Measurements from ENCODE around the gene VPS18. TPM values are rescaled to one million over a fixed set of nuclear protein-coding genes. Genes with fewer than 3 reads are reported as not detected.

Gene VPS18
- total RNA-seq, 3 donors from 2014 or later: 15.9 to 16.7 (median 16.4) TPM

DNA sequence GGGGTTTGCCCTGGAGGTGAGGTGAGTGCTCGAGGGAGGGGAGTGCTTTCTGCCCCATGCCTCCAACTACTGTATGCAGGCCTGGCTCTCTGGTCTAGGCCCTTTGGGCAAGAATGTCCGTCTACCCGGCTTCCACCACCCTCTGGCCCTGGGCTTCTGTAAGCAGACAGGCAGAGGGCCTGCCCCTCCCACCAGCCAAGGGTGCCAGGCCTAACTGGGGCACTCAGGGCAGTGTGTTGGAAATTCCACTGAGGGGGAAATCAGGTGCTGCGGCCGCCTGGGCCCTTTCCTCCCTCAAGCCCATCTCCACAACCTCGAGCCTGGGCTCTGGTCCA, 44.3 kb downstream of the VPS18 start:
- H3K4me1 Mint-ChIP-seq (ENCODE audit: low read depth): peaks cover 28% of the 10 kb centered on the region
- H3K36me3 Mint-ChIP-seq (ENCODE audit: insufficient read depth): no peaks in the 10 kb centered on the region
- no peak overlapping the region for H3K4me3 Mint-ChIP-seq
- ATAC-seq: no peak
- no peak for DNase-seq
- peaks cover 2% of the 10 kb centered on the region for H3K27me3 Mint-ChIP-seq (ENCODE audit: low read depth)
- H3K9me3 Mint-ChIP-seq: no peaks in the 10 kb centered on the region

DNA sequence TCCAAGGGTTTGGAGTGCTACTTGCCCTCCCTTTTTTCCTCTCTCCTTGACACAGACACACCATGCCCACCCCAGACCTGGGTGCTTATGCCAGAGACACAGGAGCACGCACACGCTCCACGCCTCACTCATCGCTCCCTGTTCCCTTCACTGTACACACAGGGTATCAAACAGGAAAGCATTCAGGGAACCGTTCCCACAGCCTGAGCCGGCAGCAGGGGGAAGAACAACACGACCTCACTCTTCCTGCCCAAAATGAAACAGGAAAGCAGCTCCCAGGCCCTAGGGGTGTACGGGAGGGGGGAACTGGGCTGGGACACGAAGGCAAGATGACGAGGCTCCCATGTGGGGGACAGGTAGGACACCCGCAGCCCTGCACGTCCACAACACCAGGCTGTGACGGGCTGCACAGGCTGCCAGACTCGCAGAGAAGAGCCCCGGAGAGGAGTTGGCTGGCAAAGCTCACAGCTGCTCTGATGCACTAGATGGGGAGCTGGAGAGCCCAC, 46.1 kb downstream of the VPS18 start:
- no peaks in the 10 kb centered on the region for H3K9me3 Mint-ChIP-seq
- DNase-seq: no peak
- H3K4me3 Mint-ChIP-seq: peak overlapping the region; percentile 31
- H3K4me1 Mint-ChIP-seq (ENCODE audit: low read depth): peaks cover 35% of the 10 kb centered on the region
- H3K27me3 Mint-ChIP-seq (ENCODE audit: low read depth): no peaks in the 10 kb centered on the region
- H3K36me3 Mint-ChIP-seq (ENCODE audit: insufficient read depth): no peaks in the 10 kb centered on the region
- no peak for ATAC-seq

DNA sequence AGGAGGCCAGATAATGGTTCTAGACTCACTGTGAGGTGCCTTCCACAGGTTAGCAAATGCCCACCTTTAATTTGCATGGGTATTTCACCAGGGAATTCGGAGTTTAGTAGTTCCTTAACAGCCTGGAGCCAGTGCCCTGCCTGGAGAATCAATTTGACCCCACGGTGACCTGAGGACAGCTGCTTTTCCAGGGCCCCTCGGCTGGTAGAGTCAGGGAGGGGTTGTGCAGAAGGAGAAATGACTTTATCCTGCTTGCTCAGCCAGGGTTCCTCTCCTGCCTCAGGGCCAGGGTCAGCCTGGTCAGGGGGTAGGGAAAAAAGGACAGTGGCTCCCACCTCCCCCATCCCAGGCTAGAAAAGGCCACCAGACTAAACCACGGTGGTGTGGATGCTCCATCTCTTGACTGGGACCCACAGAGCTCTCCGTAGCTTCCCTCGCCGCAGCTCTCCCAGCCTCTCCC, 46.8 kb downstream of the VPS18 start:
- no peak for ATAC-seq
- Mint-ChIP-seq H3K36me3 (ENCODE audit: insufficient read depth) (no peaks in the 10 kb centered on the region), H3K27me3 (ENCODE audit: low read depth) (no peaks in the 10 kb centered on the region), H3K4me1 (ENCODE audit: low read depth) (peaks cover 38% of the 10 kb centered on the region), H3K9me3 (no peaks in the 10 kb centered on the region), H3K4me3 (peak overlapping the region; percentile 62)
- DNase-seq: no peak

DNA sequence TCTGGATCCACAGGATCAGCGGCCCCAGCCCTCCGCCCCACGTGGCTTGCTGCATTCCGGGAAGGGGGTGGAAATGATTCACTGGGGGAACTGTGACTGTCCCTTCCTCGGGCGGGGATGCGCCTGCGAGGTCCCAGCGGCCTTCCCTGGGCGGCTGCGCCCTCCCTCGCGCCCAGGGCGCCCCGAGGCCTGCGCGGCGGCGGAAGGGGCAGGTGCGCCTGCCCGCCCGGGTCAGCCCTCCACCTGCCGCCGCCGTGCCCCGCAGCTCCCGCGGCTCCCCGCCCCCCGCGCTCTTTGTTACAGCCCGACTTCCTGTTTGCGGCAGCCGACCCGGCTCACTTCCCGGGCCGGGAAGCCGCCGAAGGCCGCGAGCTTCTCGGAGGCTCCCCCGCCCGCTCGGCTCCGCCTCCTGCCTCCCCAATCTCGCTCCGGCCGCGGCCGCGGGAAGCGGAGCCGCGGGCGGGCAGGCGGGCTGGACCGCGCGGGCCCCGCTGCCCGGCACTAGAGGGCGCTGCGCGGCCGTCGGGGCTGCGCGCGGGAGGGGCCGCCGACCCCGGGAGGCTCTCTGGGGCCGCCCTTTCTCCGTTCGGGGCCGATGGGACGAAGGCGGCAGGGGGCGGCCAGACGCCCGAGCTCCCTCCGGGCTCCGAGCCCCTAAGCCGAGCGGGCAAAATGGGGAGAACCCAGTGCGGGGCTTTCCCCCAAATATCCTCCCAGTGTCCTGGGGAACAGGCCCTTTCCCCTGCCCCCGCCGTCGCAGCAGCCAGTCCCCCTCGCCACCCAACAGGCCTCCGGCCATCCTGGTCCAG, 47.5 kb downstream of the VPS18 start:
- H3K27me3 Mint-ChIP-seq (ENCODE audit: low read depth): no peaks in the 10 kb centered on the region

DNA sequence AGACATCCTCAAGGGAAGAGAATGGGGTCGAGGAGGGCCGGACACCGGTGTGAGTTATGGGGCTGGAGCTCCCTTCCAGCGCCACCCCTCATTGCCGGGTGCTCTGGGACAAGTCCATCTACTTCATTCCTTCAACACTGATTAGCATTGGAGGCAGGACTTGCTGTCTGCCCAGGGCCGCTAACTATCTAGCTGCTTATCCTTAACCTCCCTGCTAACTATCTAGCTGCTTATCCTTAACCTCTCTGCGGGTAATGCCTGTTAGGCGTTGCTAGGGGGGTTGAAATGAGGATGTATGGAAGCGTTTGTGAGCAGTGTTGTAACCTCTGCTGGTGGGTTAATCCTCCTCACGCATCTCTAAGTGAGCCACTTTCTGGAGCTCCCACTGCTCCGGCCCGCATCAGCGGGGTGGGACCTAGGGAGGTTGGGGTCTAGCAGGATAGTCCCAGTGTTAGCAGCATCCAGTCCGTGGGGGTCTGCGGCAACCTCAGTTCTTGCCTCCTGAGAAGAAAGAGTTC, 48.1 kb downstream of the VPS18 start:
- Mint-ChIP-seq H3K4me3 (peak overlapping the region; percentile 78), H3K9me3 (no peaks in the 10 kb centered on the region), H3K4me1 (ENCODE audit: low read depth) (peaks cover 39% of the 10 kb centered on the region), H3K27me3 (ENCODE audit: low read depth) (no peaks in the 10 kb centered on the region), H3K36me3 (ENCODE audit: insufficient read depth) (no peaks in the 10 kb centered on the region)
- peak; percentile 10 to 11 for ATAC-seq
- DNase-seq: no peak

More for the DNA sequence above, 47.5 kb downstream of the VPS18 start:
- peak; percentile 52 for DNase-seq
- H3K4me1 Mint-ChIP-seq (ENCODE audit: low read depth): peaks cover 39% of the 10 kb centered on the region
- peak overlapping the region; percentile 78 for H3K4me3 Mint-ChIP-seq
- ATAC-seq: peak; percentile 88 to 90
- no peaks in the 10 kb centered on the region for H3K36me3 Mint-ChIP-seq (ENCODE audit: insufficient read depth)
- H3K9me3 Mint-ChIP-seq: no peaks in the 10 kb centered on the region

DNA sequence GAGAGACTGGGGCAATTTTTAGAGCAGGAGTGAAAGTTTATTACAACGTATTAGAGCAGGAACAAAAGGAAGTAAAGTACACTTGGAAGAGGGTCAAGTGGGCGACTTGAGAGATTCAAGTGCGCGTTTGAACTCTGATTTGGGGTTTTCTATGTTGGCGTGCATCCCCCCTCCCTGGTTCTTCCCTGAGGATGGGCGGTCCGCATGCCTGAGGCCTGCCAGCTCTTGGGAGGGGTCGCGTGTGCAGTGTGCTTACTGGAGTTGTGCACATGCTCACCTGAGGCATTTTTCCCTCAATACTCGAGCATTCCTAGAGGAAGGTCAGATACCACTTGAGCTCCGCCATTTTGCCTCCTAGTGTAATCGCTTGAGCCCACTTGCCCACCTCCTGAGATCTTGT, 48.6 kb downstream of the VPS18 start:
- Mint-ChIP-seq H3K4me1 (ENCODE audit: low read depth) (peaks cover 39% of the 10 kb centered on the region), H3K4me3 (peak overlapping the region; percentile 78), H3K9me3 (no peaks in the 10 kb centered on the region), H3K27me3 (ENCODE audit: low read depth) (no peaks in the 10 kb centered on the region), H3K36me3 (ENCODE audit: insufficient read depth) (no peaks in the 10 kb centered on the region)
- DNase-seq (no peak), ATAC-seq (no peak)

DNA sequence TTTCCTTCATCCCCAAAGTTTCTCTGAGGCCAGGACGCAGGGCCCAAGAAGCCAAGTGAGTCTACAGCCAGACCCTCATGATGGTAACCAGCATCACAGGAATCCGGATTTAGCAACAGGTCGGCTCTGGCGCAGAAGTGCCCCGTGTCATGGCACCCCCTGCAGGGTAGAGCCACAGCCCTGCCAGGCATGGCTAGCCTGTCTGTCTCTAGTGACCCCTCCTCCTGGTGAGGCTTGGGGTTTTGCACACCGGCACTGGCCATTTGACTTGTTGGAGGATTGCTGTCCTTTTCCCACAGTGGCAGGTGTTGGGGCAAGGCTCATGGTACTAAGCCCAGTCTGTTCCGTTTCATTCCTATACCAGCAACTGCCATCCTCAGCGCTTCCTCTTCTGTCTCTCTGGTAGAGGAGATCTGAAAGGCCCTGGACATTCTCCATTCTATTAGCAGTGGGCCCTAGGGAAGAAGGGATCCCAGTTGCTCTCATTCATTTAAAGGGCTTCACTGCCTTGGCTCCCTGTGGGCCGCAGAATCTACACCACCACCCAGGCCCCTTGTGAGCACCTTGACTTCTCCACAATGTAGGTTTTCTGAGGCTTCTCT, 49.6 kb downstream of the VPS18 start:
- no peaks in the 10 kb centered on the region for H3K9me3 Mint-ChIP-seq
- no peak for DNase-seq
- peaks cover 39% of the 10 kb centered on the region for H3K4me1 Mint-ChIP-seq (ENCODE audit: low read depth)
- no peak overlapping the region for H3K4me3 Mint-ChIP-seq
- H3K27me3 Mint-ChIP-seq (ENCODE audit: low read depth): no peaks in the 10 kb centered on the region
- no peaks in the 10 kb centered on the region for H3K36me3 Mint-ChIP-seq (ENCODE audit: insufficient read depth)
- ATAC-seq: no peak

DNA sequence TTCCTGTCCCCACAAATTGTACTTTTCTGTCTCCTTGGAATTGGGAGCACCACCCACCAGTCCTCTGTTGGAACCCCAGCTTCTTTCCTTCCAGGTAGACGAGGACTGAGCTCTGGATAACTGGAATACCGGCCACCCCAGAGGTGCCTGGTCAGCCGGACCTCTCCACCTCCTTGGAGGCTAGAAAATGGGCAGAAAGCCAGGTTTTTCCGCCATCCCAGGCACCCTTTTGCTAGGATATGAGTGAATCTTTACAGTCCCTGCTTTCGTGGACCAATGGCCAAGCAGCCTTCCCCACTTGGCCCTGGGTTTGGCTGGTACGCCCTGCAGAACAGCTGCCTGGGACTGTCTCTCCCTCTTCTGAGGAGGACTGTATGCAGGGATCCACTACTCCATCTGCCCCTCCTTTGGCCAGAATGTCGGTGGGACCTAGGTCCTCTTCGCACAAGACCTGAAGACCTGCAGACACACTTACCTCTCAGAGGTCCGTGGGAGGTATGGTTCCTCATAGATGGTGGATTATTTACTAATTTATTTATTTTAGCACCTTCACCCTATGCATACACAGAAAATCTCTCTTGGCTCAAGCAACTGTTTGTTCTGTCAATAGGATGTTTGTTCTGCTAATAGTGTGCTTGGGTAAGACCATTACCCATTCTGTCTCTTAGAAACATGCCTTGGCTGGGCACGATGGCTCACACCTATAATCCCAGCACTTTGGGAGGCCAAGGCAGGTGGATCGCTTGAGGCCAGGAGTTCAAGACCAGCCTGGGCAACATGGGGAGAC, 50.5 kb downstream of the VPS18 start:
- Mint-ChIP-seq H3K9me3 (no peaks in the 10 kb centered on the region), H3K4me3 (no peak overlapping the region), H3K4me1 (ENCODE audit: low read depth) (peaks cover 38% of the 10 kb centered on the region), H3K27me3 (ENCODE audit: low read depth) (no peaks in the 10 kb centered on the region), H3K36me3 (ENCODE audit: insufficient read depth) (no peaks in the 10 kb centered on the region)
- no peak for ATAC-seq
- no peak for DNase-seq

DNA sequence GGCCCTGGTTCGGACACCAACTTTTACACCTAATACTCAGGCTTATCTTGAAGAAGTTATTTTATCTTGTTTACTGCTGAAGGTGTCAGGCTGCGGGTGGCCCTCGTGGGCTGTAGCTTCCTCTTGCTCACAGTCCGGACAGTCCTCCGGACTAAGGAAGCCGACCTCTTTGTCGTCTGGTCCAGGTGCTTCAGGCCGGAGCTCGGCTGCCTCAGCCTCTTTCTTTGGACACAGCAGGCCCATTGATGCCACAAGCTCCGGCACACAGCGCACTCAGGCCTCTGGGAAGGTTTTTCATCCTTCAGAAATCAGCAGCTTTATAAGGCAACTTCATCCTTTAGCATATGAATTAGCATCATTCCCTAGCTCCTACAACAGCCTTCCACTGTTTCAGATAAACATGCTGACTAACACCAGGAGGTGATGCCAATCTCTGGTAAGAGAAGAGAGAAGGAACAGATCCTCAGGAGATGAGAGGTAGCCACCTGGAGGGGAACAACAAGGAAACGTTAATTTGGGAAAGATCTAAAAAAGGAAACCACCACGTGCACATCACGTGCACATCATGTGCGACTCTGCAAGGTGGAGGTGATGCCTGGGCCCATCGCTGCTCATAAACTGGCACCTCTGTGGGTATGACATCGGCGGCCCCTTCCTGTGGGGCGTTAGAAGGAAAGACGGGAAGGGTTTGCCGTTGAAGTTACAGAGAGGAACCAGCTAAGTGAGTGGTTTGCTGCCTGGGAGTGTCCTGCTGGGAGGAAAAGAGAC, 54.6 kb downstream of the VPS18 start:
- Mint-ChIP-seq H3K4me1 (ENCODE audit: low read depth) (peaks cover 16% of the 10 kb centered on the region), H3K9me3 (no peaks in the 10 kb centered on the region), H3K4me3 (no peak overlapping the region), H3K27me3 (ENCODE audit: low read depth) (no peaks in the 10 kb centered on the region), H3K36me3 (ENCODE audit: insufficient read depth) (no peaks in the 10 kb centered on the region)
- no peak for ATAC-seq
- no peak for DNase-seq

DNA sequence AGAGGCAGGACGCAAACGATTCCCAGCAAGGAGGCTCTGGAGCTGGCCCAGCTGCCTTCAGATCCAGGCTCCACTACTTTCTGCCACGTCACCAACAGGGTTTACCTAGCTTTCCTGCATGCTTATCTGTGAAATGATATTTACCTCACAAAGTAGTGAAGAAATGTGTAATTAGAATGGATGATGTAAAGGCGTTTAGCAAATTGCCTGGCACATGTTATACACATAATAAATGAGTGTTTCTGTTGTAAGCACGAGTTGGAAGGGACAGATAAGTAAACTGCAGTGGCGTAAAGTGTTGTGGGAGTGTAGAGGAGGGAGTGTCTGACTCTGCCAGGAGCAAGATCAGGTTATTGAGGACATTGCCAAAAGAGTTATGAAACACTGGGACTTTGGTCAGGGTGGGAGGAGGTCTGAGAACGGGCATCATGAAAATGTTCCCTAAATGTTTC, 55.5 kb downstream of the VPS18 start:
- Mint-ChIP-seq H3K36me3 (ENCODE audit: insufficient read depth) (peaks cover 2% of the 10 kb centered on the region), H3K4me1 (ENCODE audit: low read depth) (peaks cover 15% of the 10 kb centered on the region), H3K4me3 (no peak overlapping the region), H3K27me3 (ENCODE audit: low read depth) (no peaks in the 10 kb centered on the region), H3K9me3 (no peaks in the 10 kb centered on the region)
- ATAC-seq (no peak), DNase-seq (no peak)

DNA sequence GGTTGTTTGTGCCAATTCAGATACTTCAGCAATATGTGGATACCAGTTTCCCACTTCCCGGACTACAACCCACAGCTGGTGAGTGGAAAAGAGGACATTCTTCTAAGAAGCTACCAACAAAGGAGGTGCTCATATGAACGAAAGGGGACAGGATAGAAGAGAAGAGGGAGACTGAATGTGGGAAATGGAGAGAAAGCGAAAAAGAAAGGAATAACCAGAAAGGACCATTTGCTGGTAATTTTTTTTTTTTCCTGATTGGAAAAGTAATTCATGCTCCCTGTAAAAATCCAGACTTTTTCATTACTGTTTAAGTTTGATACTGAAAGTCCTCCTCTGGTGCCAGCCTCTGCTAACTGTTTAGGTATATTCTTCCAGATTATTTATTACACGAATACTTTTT, 57.5 kb downstream of the VPS18 start:
- Mint-ChIP-seq H3K36me3 (ENCODE audit: insufficient read depth) (peaks cover 10% of the 10 kb centered on the region), H3K4me3 (peak overlapping the region; percentile 93), H3K27me3 (ENCODE audit: low read depth) (no peaks in the 10 kb centered on the region), H3K9me3 (no peaks in the 10 kb centered on the region), H3K4me1 (ENCODE audit: low read depth) (peaks cover 20% of the 10 kb centered on the region)
- no peak for DNase-seq
- no peak for ATAC-seq

DNA sequence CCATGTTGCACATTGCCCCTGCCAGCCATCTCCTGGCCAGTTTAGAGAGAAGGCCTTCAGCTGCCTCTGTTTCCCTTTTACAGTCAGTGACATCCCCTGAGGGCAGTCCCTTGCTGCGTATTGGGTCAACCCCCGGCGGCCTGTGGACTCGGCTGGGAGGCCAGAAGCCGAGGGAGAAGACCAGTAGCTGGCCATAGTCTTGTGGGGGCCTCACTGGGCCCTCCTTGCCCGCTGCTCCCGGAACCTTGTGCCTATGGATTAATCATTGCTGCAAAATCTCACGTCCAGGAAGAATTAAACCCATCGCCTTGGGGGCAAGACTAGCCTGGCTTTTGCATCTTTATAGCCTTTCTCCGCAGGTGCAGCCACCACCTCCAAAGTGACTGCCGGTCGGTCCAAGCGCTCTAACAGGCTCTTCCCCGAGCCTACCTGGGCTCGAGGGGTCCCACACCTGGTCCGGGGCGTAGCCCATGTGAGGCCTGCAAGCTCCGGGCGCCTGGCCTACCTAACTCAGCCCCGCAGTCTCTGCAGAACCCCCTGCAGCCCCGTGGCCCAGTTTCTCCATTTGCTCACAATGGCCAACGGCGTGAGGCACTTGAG, 58.2 kb downstream of the VPS18 start:
- peak overlapping the region; percentile 93 for H3K4me3 Mint-ChIP-seq
- DNase-seq (no peak), ATAC-seq (no peak)
- H3K27me3 Mint-ChIP-seq (ENCODE audit: low read depth): no peaks in the 10 kb centered on the region
- peaks cover 10% of the 10 kb centered on the region for H3K36me3 Mint-ChIP-seq (ENCODE audit: insufficient read depth)
- H3K9me3 Mint-ChIP-seq: no peaks in the 10 kb centered on the region
- peaks cover 20% of the 10 kb centered on the region for H3K4me1 Mint-ChIP-seq (ENCODE audit: low read depth)

DNA sequence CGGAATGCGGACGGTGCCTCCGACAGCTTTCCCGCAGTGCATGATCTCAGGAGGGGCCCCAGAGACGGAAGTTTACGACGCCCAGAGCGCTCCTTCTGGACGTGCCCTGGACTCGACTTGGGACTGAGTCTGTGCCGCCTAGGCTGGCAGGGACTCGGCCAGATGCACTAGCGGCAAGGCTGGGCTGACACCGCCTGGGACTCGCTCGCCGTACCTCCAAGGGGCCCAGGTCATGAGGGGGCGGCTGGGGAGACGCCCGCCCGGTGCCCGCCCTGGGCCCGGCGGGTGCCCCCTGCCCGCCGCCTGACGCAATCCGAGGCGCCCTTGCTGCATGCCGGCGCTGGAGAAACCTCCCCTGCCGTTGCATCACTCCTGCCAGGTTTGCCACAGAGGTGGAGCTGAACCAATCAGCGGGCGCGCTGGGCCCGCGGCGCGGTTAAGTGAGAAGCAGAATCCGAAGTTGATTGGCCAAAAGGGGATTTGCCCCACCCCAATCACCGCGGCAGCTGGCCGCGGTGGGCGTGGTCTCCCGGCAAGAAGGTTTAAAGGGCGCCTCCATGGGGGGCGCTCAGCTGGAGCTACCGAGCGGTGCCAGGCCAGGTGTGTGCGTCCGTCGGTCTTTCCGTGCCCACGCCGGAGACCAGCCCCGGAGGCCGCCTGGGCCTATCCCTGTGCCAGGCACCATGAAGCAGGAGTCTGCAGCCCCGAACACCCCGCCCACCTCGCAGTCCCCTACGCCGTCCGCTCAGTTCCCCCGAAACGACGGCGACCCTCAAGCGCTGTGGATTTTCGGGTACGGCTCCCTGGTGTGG, 58.9 kb downstream of the VPS18 start, which contains the start of gene CHAC1:
Gene CHAC1, plus strand, starts transcription at position 571 of the 812 bp plus-strand sequence. Its CDS starts 113 bp downstream, at position 684.
- H3K27me3 Mint-ChIP-seq (ENCODE audit: low read depth): no peaks in the 10 kb centered on the region
- peak; percentile 95 for ATAC-seq
- H3K36me3 Mint-ChIP-seq (ENCODE audit: insufficient read depth): peaks cover 12% of the 10 kb centered on the region
- H3K4me1 Mint-ChIP-seq (ENCODE audit: low read depth): peaks cover 20% of the 10 kb centered on the region
- H3K9me3 Mint-ChIP-seq: no peaks in the 10 kb centered on the region
- peak; percentile 97 for DNase-seq
- H3K4me3 Mint-ChIP-seq: peak within 1 kb of the TSS; percentile 93

Data from activated T-cell treated with anti-CD3 and anti-CD28 coated beads, Interleukin-2, amount 50 U/mL, for 4 hours (primary cell).